Gastroesophageal sphincter (tissue), 3 donors: ENCODE data around the gene MIDN.

Experiments used
- POLR2A ChIP-seq, 2 donors: fragments of 450-650 bp; IDR thresholded peaks; one replicate each; pipeline ENCODE4 v1.6.1; 2017; ENCODE audit warnings: antibody characterized with exemption in 2 of 2, mild to moderate bottlenecking in 2 of 2, moderate library complexity in 1 of 2
- TF ChIP-seq, protein P1 (sequence below), 4 experiments: fragments of 200-600 bp in 2 of 4; fragments of 450-650 bp in 2 of 4; sonication (generic) in 1 of 4; IDR thresholded peaks; one replicate each; pipeline ENCODE4 v1.5.1; 2017 to 2019; ENCODE audit warnings: antibody characterized with exemption in 4 of 4, mild to moderate bottlenecking in 2 of 4, moderate library complexity in 2 of 4

DNA sequence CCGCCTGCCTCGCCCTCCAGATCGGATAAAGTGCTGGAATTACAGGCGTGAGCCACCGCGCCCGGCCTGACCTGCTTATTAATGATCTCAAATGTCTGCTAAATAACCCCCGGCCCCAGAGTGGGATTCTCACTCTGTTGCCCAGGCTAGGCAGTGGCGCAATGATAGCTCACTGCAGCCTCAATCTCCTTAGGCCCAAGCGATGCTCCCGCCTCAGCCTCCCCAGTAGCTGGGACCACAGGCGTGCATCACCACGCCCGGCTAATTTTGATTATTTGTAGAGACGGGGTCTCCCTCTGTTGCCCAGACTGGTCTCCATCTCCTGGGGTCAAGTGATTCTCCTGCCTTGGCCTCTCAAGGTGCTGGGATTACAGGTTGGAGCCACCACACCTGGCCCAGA lies 7.5 kb upstream of the MIDN start:
- TF ChIP-seq, protein P1, sequence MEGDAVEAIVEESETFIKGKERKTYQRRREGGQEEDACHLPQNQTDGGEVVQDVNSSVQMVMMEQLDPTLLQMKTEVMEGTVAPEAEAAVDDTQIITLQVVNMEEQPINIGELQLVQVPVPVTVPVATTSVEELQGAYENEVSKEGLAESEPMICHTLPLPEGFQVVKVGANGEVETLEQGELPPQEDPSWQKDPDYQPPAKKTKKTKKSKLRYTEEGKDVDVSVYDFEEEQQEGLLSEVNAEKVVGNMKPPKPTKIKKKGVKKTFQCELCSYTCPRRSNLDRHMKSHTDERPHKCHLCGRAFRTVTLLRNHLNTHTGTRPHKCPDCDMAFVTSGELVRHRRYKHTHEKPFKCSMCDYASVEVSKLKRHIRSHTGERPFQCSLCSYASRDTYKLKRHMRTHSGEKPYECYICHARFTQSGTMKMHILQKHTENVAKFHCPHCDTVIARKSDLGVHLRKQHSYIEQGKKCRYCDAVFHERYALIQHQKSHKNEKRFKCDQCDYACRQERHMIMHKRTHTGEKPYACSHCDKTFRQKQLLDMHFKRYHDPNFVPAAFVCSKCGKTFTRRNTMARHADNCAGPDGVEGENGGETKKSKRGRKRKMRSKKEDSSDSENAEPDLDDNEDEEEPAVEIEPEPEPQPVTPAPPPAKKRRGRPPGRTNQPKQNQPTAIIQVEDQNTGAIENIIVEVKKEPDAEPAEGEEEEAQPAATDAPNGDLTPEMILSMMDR (IDR thresholded peaks at IDR 0.05) = no peak
- no peak for TF ChIP-seq POLR2A (IDR thresholded peaks at IDR 0.05)
